GM18951 (cell line): ENCODE results near the gene POT1.

Source experiments
- POLR2A ChIP-seq: IDR thresholded peaks from 4 replicates; pipeline ENCODE4 v1.6.1; 2011; ENCODE audit warnings: mild to moderate bottlenecking; ENCODE audit not compliant: insufficient read length, insufficient read depth; ENCODE audit errors: extremely low read depth
- in situ Hi-C: fragments of 300-500 bp; cut with MboI; formaldehyde crosslinking; loops from one replicate; pipeline ENCODE4 v1.12.0; 2022; ENCODE audit warnings: low sequenced_read_pairs, mixed read lengths, inconsistent platforms; ENCODE audit not compliant: unreplicated experiment

Gene POT1

DNA sequence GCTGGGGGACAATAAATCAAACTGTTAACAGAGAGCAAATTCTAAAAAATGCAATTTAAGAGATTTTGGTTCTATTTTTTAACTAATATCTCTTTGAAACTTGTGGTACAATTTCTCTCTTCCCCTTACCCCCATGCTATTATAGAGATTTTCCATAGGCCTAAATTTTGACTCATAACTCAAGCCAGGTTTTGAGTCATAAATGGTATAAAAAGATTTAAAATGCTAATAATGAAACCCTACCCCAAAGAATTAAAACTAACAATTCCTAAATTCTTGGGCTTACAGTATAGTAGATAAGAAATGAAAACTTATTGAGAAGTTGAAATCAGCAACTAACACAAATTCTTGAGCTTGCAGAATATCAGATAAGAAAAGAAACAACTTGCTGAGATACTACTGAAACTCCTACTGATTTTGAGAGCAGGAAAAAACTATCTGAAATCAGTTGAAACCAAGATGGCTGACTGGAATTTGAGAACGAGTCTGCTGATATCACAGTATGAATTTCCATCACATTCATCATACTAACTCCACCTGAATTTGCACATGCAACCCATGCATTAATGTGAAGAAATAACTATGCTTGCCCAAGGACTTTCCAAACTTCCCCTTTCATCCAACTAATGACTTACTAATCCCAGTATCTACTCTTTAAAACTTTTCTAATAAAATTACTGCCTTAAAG lies 36.3 kb downstream of the POT1 start:
- TF ChIP-seq POLR2A = no peak
- in situ Hi-C loops = no loop called here

DNA sequence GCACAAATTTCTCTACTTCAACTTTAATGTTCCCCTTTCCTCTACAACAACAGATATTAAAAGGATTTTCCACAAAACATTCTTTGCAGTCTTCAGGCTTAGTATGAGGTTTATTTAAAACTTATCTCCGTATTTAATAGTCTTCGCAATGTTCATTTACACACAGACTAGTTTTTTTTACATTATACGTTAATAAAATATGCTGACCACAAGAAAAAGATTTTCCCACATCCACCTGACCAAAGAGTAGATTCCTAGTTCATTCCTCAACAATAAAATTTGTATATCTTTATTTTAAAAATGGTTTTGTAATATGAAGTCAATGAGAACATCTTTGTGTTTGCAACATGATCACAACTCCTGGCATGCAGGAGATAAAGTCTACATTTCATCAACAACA lies 42.4 kb downstream of the POT1 start:
- TF ChIP-seq POLR2A = no peak
- in situ Hi-C loops = no loop called here

DNA sequence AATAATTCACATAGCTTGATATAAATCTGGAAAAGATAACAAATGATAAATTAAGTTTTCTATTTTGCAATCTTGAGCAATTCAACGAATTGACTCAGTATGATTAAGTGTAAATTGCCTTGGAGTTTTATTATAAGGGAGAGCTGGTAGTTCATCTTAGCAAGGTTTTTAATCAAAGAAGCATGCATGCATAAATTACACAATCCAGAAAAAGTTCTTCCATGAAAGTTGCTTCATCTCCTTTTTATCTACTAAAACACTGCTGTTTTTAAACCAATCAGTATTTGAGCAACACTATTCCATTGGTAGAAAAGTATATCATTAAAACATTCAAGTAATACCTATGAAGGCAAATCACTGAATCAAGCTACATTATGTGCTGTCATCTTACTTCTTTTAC lies 47.6 kb downstream of the POT1 start:
- in situ Hi-C loops = no loop called here
- no peak for TF ChIP-seq POLR2A

GRCh38 chr7:124879771-124880170 lies 49.9 kb downstream of the POT1 start:
- no peak for TF ChIP-seq POLR2A
- in situ Hi-C loops = no loop called here

- in situ Hi-C loops = no loop called here
- TF ChIP-seq POLR2A = no peak
These were observed 50.5 kb downstream of the POT1 start for GRCh38 chr7:124879103-124879502.

GRCh38 chr7:124874644-124875163 lies 54.9 kb downstream of the POT1 start:
- TF ChIP-seq POLR2A = no peak
- in situ Hi-C loops = no loop called here

DNA sequence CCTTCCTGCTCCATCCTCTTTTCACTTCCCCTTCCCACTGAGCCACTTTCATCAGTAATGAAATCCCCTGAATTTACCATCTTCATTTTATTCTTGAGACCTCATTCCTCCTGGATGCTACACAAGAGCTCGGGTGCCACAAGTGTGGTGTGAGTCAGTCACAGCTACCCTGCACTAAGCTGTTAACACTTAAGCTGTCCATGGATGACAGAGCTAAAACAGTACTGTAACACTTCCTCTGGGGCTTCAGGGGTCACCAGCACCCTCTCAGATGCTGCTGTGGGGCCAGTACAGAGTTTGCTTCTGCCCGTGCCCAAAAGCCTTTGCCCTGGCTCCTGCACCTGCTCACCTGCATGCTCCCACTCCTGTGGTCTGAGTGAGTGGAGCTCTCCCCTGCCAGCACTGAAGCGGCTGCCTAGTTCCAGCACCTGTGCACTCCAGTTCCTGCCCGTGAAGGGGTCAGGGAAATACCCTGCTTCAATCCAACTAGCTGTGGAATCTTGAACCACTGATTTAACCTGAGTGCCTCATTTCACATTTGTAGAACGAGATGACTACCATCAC lies 71.9 kb downstream of the POT1 start:
- in situ Hi-C loops = no loop called here
- TF ChIP-seq POLR2A = no peak

- no peak for TF ChIP-seq POLR2A
- in situ Hi-C loops = no loop called here
These were observed 73.2 kb downstream of the POT1 start for GRCh38 chr7:124856299-124856888.

GRCh38 chr7:124843336-124843735 lies 86.3 kb downstream of the POT1 start:
- no peak for TF ChIP-seq POLR2A
- in situ Hi-C loops = no loop called here

DNA sequence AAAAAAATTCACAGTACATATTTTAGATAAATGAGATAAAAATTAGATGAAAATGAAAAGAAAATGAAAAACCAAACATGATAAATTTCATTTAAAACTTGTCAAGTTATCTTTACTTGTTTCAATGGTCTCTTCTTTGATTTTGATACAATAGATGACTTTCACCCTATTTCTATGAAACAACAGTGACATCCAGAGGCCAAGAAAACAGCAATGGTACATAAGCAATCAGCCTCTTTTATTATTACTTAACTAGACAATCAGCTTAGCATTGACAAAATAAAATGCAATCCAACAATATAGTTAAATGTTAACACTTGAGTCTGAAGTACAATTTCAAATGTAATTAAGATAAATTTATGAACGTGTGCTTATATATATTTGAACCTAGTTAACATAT lies 89.2 kb downstream of the POT1 start:
- in situ Hi-C loops = no loop called here

GRCh38 chr7:124839687-124840086 lies 89.9 kb downstream of the POT1 start:
- TF ChIP-seq POLR2A = no peak
- in situ Hi-C loops = no loop called here

More for the DNA sequence above, 89.2 kb downstream of the POT1 start:
- no peak for TF ChIP-seq POLR2A

- in situ Hi-C loops = no loop called here
- TF ChIP-seq POLR2A = no peak
These were observed 93.5 kb downstream of the POT1 start for GRCh38 chr7:124836173-124836572.

GRCh38 chr7:124818807-124819206 lies 110.8 kb downstream of the POT1 start:
- TF ChIP-seq POLR2A = no peak
- in situ Hi-C loops = no loop called here

DNA sequence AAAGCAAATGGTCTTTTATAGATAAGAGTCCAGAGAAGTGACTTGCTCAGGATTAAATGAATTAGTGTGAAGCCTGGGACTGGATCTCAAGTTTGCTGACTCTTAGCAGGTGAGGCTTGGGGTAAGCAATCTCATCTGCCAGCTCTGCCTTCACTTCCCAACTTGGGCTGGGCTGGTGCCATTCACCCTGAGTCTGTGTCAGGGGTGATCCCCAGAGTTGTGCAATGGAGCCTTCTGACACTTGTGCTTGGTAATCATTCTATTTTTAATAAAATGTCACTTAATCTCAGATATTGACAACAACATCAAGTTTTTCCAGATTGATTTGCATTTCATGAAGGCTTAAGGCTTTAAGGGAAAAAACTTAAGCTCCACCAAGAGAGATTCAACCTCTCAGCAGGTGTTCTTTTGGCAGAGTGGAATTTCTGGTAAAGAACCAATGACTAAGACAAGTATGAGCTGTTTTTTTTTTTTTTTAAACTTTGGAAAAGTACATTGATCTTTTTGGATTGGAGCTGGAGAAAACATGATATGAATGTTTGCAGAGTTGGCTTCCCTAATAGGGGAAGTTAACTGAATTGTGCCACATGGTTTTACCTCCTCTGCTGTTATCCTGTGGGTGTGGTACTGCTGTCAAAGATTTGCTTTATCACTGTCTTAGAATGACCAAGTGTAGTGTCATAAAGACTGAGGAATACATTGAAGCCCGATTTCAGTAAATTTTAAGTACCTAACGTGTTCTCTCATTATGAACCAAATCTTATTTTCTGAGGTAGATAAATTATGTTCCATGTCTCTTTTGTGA lies 115.4 kb downstream of the POT1 start:
- TF ChIP-seq POLR2A = no peak
- in situ Hi-C loops = no loop called here

DNA sequence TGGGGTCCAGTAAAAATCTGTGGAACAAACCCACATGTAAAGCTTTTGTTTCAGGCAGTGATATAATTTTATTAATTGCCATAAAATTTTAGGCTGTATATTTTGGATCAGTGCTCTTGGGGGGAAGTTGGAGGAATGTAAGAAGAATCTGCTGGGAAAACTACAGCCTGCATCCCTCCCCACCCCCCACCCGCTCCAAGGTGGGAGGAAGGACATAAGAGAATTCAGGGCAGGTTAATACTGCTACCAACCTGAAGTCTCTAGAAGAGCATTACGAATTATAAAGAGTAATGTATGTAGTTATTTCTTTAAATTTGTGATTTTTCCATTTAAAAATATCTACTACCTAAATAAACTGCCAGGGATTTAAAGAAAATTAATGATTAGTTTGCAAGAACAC lies 116.9 kb downstream of the POT1 start:
- TF ChIP-seq POLR2A = no peak
- in situ Hi-C loops = no loop called here
